Ureter (tissue), 1 donor: ENCODE data around the gene CHCHD6. TPM values are rescaled to one million over a fixed set of nuclear protein-coding genes. Genes with fewer than 3 reads are reported as not detected.

Experiments
- DNase-seq: peaks from one replicate; pipeline ENCODE4 v3.0.0-alpha.2; 2020; ENCODE audit warnings: low spot score
- total RNA-seq: library from RNA; stranded (reverse); gene quantifications from one replicate; pipeline ENCODE4 v1.2.4, GENCODE V29; 2023
- donor health status: DM: yes; HTN: yes; CAD: no.

Gene CHCHD6
- total RNA-seq, 1 donor from 2014 or later = 15.9 TPM

GRCh38 chr3:126743350-126743749 lies 39.3 kb downstream of the CHCHD6 start:
- no peak for DNase-seq

- DNase-seq = no peak
These were observed 39.7 kb downstream of the CHCHD6 start for GRCh38 chr3:126743781-126744180.

GRCh38 chr3:126745760-126746394 lies 41.8 kb downstream of the CHCHD6 start:
- no peak for DNase-seq

- DNase-seq = no peak
These were observed 42.5 kb downstream of the CHCHD6 start for GRCh38 chr3:126746395-126747177.

- no peak for DNase-seq
These were observed 43.7 kb downstream of the CHCHD6 start for GRCh38 chr3:126747768-126748167.

GRCh38 chr3:126748701-126749546 lies 44.9 kb downstream of the CHCHD6 start:
- no peak for DNase-seq

GRCh38 chr3:126749547-126749875 lies 45.5 kb downstream of the CHCHD6 start:
- no peak for DNase-seq

GRCh38 chr3:126749931-126750755 lies 46.1 kb downstream of the CHCHD6 start:
- DNase-seq = no peak

GRCh38 chr3:126750756-126751121 lies 46.7 kb downstream of the CHCHD6 start:
- no peak for DNase-seq

GRCh38 chr3:126751611-126752302 lies 47.7 kb downstream of the CHCHD6 start:
- DNase-seq = no peak

- peak; percentile 83 for DNase-seq
These were observed 48.5 kb downstream of the CHCHD6 start for GRCh38 chr3:126752303-126753190.

GRCh38 chr3:126753191-126754160 lies 49.4 kb downstream of the CHCHD6 start:
- peak; percentile 80 for DNase-seq

GRCh38 chr3:126755866-126756265 lies 51.8 kb downstream of the CHCHD6 start:
- DNase-seq = no peak

- DNase-seq = no peak
These were observed 54.0 kb downstream of the CHCHD6 start for GRCh38 chr3:126758026-126758425.

- DNase-seq = no peak
These were observed 54.8 kb downstream of the CHCHD6 start for GRCh38 chr3:126758882-126759281.

GRCh38 chr3:126760541-126760940 lies 56.5 kb downstream of the CHCHD6 start:
- DNase-seq = no peak

GRCh38 chr3:126763035-126763434 lies 59.0 kb downstream of the CHCHD6 start:
- DNase-seq = no peak

- DNase-seq = no peak
These were observed 61.4 kb downstream of the CHCHD6 start for GRCh38 chr3:126765187-126766069.
